HG03025 (cell line): ENCODE measurements around the gene NDUFB10.
"Not testable (repeated sequence)": the region's sequence is repeated elsewhere in the genome, so short reads cannot be mapped to it uniquely, and the experiment has no call there.

Source experiments
- ATAC-seq: cut with Tn5 transposase; IDR thresholded peaks from one replicate; pipeline ENCODE4 v1.9.1; 2021; ENCODE audit warnings: mild to moderate bottlenecking, moderate library complexity; ENCODE audit not compliant: unreplicated experiment, low FRiP score

The NDUFB10 gene

GRCh38 chr16:1959269-1960039 is at the start of gene NDUFB10:
TSS of gene NDUFB10 (plus strand) at chr16:1959538. CDS start at chr16:1959625, 87 bp downstream.
- peak; percentile 54 for ATAC-seq

- no peak for ATAC-seq
Measured at GRCh38 chr16:1909561-1910231, 49.6 kb upstream of the NDUFB10 start.

- ATAC-seq, result no peak
Measured at GRCh38 chr16:1911467-1912214, 47.7 kb upstream of the NDUFB10 start.

GRCh38 chr16:1912215-1912543 is 47.2 kb upstream of the NDUFB10 start:
- no peak for ATAC-seq

GRCh38 chr16:1913327-1914083 is 45.8 kb upstream of the NDUFB10 start:
- ATAC-seq, result no peak

- no peak for ATAC-seq
Measured at GRCh38 chr16:1914084-1914608, 45.2 kb upstream of the NDUFB10 start.

- ATAC-seq, result no peak
Measured at GRCh38 chr16:1914988-1915387, 44.4 kb upstream of the NDUFB10 start.

- no peak for ATAC-seq
Measured at GRCh38 chr16:1915732-1916639, 43.4 kb upstream of the NDUFB10 start.

GRCh38 chr16:1916640-1916990 is 42.7 kb upstream of the NDUFB10 start:
- no peak for ATAC-seq

- ATAC-seq, result no peak
Measured at GRCh38 chr16:1917056-1917664, 42.2 kb upstream of the NDUFB10 start.

GRCh38 chr16:1917665-1918350 is 41.5 kb upstream of the NDUFB10 start:
- no peak for ATAC-seq

GRCh38 chr16:1918351-1919326 is 40.7 kb upstream of the NDUFB10 start, which contains the start of gene HS3ST6:
TSS of gene HS3ST6 (minus strand) at chr16:1918415. CDS start at chr16:1918323, 92 bp downstream.
- no peak for ATAC-seq

- no peak for ATAC-seq
Measured at GRCh38 chr16:1919327-1919998, 39.9 kb upstream of the NDUFB10 start.

- not testable (repeated sequence) for ATAC-seq
Measured at GRCh38 chr16:1920122-1920521, 39.2 kb upstream of the NDUFB10 start.

GRCh38 chr16:1920727-1921171 is 38.6 kb upstream of the NDUFB10 start:
- ATAC-seq, result no peak

- no peak for ATAC-seq
Measured at GRCh38 chr16:1922357-1922756, 37.0 kb upstream of the NDUFB10 start.
